Activated CD8-positive, alpha-beta memory T cell treated with anti-CD3 and anti-CD28 coated beads for 4 hours (primary cell): ENCODE measurements around the gene RNF169.

Source experiments
- DNase-seq, 2 donors: peaks; one replicate each; pipeline ENCODE4 v3.0.0-alpha.2; 2020; ENCODE audit warnings: low read depth in 2 of 2

RNF169 gene, protein sequence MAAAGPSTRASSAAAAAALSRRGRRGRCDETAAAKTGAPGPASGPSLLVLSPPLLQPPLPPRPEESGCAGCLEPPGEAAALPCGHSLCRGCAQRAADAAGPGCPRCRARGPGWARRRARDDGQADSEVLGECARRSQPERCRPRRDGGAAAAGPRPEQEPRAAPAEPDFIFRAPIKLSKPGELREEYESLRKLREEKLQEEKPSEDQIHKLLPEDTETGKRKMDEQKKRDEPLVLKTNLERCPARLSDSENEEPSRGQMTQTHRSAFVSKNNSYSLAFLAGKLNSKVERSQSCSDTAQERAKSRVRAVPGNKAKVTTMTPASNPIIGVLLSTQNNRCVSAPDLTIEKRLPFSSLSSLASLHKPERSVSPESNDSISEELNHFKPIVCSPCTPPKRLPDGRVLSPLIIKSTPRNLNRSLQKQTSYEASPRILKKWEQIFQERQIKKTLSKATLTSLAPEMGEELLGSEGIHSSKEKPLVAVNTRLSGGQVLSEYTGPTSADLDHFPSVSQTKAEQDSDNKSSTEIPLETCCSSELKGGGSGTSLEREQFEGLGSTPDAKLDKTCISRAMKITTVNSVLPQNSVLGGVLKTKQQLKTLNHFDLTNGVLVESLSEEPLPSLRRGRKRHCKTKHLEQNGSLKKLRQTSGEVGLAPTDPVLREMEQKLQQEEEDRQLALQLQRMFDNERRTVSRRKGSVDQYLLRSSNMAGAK

GRCh38 chr11:74748211-74749126, at the start of gene RNF169:
Gene RNF169 (plus strand): TSS chr11:74748849. CDS start chr11:74748881, 32 bp downstream.
- DNase-seq, result peak; percentile 79 to 82

- DNase-seq, result no peak
These were observed 48.8 kb upstream of the RNF169 start for GRCh38 chr11:74699615-74700396.

DNA sequence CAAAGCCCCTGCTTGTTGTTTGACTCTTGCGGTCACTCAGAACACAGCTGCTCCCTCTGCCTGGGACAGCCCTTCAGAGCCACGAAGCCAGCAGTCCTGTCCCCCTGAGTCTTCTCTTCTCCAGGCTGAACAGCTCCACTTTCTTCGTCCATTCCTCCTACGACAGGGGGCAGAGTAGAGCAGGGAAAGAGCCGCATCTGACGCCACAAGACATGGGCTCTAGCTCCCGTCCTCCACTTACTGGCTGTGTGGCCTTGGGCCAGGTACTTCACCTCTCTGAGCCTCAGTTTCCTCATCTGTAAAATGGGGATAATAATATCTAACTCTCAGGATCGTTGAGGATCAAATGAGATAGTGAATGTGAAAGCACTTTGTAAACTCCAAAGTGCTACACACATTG, 47.3 kb upstream of the RNF169 start:
- DNase-seq, result no peak

DNA sequence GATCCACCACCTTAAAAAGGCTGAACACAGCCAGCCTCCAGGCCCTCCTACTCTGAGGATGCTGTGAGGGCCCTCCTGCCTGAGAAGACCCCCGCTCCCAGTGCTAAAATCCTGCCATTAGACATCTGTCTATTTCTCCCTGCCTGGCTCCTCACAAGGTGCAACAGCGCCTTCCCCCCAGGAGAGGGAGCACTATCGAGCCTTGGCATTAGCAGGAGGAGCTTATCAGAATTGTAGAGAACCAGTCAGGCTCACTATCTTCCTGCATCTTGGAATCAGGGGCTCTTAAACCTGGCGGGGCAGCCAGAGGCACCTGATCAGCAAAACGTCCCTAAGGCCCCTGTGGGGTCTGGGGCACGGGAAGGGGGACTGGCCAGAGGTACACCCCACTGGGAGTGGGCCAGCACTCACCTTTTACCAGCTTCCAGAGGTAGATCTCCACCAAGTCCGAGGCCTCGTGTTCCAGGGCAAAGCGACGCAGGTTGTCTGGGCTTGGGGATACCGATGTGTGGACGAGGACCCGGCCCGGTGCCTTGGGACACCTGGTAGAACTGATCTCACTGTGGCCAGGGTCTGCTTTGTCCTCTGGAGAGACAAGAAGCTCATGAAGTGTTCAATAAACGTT, 46.2 kb upstream of the RNF169 start:
- DNase-seq, result peak; percentile 4 to 15

DNA sequence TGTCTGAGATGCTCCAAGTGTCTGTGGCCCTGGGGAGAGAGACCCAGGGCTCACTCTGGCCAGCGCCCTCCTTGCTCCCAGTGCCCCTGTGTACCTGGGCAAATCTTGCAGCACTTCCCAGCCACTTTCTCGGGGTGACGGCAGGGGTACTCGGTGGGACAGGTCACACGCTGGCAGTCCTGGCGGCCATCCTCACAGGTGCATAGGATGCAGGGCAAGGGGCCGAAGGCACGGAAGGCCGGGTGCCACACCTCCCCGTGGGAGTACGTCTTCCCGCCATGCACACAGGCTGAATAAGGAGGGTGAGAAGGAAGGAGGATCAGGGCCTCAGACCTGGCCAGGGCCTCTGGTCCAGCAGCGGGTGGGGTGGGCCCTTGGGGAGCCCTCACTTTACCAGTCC, 45.4 kb upstream of the RNF169 start:
- DNase-seq, result no peak

DNA sequence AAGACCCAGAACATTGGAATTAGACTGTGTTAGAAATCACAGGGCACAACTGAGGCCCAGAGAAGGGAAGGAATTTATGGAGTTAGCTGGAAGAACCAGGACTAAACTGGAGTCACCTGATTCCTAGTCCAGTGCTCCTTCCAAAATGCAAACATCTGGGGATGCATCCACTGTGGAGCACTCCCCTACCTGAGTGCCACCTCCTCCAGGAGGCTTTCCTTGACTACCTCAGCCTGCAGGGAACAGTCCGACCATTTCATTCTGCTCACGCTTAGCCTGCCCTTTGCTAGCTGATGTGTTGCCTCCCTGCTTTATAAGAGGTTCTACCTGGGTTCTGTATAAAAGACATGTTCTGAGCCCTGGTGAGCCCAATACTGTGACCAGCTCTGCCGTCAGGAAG, 41.5 kb upstream of the RNF169 start:
- no peak for DNase-seq

DNA sequence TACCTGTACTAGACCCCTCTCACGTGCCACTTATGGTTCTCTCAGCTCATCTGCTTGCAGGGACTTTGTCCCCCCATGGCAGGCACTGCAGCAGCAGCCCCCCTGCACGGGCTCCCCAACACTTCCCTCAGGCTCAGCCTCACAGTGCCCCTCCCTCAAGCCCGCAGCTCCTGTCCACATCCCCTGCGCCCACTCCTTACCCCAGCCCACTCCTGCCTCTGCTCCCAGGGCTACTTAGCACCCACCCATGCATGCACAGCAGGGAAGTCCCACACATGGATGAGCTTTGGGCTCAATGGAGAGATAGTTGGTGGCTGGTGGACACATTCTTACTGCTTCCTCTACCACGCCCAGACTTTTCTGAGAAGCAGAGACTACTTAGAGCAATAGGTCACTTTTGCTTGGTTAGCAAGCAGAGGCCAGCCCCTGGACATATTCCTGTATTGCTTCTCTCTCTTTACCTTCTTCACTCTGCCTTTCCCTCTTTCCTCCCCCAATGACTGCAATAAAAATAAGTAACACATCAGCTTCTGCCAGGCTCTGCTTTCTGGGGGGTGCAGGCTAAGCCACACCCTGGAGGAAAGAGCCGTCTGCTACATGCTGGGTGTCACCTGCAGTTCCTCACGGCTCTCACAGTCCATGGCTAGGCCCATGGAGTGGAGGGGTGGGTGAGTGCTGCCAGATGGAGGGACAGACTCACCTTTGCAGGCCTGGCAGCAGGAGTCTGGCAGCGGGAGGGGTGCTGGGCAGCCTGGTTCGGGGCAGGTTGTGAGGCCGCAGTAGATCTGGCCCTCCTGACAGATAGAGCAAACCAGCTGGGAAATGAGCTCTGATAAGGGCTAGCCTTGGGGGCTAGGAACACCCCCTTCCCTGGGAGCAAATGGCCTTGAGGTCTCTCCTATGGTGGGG, 40.8 kb upstream of the RNF169 start:
- no peak for DNase-seq

GRCh38 chr11:74709175-74709574, 39.5 kb upstream of the RNF169 start:
- no peak for DNase-seq

- DNase-seq, result no peak
These were observed 38.2 kb upstream of the RNF169 start for GRCh38 chr11:74710281-74710938.

DNA sequence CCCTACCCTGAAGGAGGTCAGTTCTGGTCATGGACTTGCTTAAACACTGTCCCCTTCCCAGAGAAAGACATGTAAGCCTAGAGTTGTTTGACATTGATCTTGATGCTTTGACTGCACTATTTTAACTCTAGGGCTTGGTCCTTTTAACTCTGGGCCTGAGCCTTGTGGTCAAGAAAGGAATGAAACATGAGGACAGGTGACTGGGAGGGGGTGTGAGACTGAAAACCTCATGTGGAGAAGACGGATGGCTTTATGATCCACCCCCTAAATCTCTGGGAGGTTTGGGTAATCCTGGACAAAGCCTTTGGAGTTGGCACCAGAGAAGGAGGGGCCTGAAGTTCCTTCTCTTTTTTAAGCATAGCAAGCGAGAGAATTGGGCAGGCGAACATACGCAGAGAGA, 35.0 kb upstream of the RNF169 start:
- no peak for DNase-seq

GRCh38 chr11:74714904-74715303, 33.7 kb upstream of the RNF169 start:
- no peak for DNase-seq

- no peak for DNase-seq
These were observed 31.3 kb upstream of the RNF169 start for GRCh38 chr11:74717221-74717969.

DNA sequence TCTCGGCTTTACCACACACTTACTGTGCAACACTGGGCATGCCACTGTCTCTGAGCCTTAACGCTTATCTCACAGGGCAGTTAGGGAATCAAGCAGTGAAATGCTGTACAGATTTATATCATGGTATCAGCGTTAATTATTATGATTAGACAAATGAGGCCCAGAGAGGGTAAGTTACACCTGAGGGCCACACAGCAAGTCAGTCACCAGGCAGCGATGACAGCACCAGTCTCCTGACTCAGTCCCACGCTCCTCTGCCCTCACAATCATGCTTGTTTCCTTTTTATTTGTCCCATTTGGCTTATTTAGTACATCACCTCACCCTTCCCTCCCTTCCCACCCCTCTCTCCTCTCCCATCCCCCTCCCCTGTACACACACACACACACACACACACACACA, 29.6 kb upstream of the RNF169 start:
- DNase-seq, result no peak

GRCh38 chr11:74720596-74721478, 27.8 kb upstream of the RNF169 start:
- DNase-seq, result no peak

GRCh38 chr11:74721479-74721835, 27.2 kb upstream of the RNF169 start:
- no peak for DNase-seq

DNA sequence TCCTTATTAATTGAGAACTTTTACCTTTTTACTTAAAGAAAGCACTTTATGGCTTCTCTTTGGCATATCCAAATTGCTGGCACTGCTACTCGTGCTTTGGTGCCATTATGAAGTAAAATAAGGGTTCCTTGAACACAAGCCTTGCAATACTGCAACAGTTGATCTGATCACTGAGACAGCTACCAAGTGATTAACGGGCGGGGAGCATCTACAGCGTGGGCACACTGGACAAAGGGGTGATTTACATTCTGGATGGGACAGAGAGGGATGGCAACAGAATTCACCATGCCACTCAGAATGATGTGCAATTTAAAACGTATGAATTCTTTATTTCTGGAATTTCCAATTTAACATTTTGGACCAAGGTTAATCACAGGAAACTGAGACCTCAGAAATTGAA, 25.1 kb upstream of the RNF169 start:
- DNase-seq, result no peak

- no peak for DNase-seq
These were observed 22.9 kb upstream of the RNF169 start for GRCh38 chr11:74725701-74726100.
